Uterus (tissue), 2 donors: Measurements from ENCODE around the gene MTHFD2L.

Experiments used
- CTCF ChIP-seq, 4 experiments: fragments of 200-600 bp in 2 of 4; fragments of 450-650 bp in 2 of 4; sonication (generic) in 2 of 4; IDR thresholded peaks; one replicate each; pipeline ENCODE4 v1.5.1; 2016 to 2019; ENCODE audit warnings: antibody characterized with exemption in 4 of 4, mild to moderate bottlenecking in 2 of 4, moderate library complexity in 1 of 4
- POLR2A ChIP-seq, 2 donors: fragments of 450-650 bp; IDR thresholded peaks; one replicate each; pipeline ENCODE4 v1.6.1; 2016; ENCODE audit warnings: antibody characterized with exemption in 2 of 2, mild to moderate bottlenecking in 1 of 2, moderate library complexity in 1 of 2

- TF ChIP-seq CTCF (IDR thresholded peaks at IDR 0.05): no peak
- TF ChIP-seq POLR2A (IDR thresholded peaks at IDR 0.05): no peak
Observed at GRCh38 chr4:74258963-74259362, 101.0 kb downstream of the MTHFD2L start.
